HG03280 (cell line): Measurements from ENCODE around the gene SORCS2.

Source experiments
- ATAC-seq: cut with Tn5 transposase; IDR thresholded peaks from one replicate; pipeline ENCODE4 v1.9.1; 2021; ENCODE audit warnings: mild to moderate bottlenecking, moderate library complexity; ENCODE audit not compliant: unreplicated experiment

SORCS2 gene

GRCh38 chr4:7285244-7286094 lies 93.1 kb downstream of the SORCS2 start:
- no peak for ATAC-seq

DNA sequence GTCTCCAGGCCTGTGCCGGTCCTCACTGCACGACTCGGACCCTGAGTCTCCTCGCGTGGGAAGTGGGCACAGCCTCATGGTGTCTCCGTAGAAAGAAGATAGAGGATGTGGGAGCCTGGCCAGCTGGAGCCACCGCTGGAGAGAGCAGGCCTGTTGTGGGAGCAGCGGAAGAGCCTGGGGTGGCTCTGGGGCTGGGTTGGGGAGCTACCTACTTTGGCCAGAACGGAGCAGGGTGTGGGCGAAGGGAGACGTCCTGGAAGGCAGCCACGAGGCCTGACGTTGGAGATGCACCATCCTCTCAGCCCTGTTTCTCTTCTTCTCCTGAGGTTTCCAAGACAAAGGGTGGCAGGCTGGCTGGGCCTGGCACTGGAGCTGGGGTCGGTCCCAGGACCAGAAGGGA lies 93.8 kb downstream of the SORCS2 start:
- ATAC-seq = no peak

DNA sequence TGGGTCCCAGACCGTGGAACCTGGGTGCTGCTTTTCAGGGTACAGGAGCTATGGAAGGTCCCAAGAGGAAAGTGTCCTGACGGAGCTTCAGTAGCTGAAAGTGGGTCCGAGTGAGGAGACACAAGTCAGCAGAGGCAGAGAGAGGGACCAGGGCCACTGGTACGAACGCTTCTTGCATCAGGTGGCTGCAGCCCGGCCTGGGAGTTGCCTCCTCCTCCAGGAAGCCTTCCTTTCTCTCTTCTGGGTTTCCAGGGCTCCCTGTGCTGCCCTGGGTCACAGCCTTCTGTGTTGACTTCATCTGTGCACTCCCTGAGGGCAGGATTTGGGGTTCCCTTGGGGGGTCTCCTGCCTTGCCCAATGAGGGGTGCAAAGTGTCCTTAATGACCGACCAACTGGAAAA lies 94.5 kb downstream of the SORCS2 start:
- ATAC-seq = no peak

DNA sequence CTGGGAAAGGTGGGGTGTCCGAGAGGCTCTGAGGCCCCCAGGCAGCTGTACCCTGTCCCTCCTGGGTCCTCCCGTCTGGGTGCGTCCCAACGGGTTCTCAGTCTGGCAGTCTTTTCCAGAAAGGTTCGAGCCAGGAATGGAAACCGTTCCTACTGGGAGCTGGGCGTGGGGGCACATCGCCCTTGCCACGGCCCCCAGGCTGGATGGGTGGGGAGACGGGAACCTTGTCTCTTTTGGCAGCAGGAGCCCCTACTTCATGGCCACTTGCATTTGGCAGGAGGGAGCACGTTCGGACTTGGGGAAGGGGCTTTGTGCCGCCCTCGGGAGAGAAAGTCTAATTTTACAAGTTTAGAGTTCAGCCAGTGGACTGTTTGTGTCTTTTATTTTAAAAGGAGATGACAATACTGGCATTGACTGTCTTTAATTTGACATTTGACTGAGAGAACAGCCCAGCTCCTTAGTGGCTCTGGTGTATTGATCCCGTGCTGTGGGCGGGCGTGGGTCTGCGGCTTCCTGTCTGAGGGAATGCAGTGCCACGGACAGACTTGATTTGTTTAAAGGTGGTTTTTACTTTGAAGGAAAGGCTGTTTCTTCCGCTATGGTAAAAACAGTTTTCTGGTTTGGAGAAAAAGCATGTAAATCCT lies 95.1 kb downstream of the SORCS2 start:
- no peak for ATAC-seq

DNA sequence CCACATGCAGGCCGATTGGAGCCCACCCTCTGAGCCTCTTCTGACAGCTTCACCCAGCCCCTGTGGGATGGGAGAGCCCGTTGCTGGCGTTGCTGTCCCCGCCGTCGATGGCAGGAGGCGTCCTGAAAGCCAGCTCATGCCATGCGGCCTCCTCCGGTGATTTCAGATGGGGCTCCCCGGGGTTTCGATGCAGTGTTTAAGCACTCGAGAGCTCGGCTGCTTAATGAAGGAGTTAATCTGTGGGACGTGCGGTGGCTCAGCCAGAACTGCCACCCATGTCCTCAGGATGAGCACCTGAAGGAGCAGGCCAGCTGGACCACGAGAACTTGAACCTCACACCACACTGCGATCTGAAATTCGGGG lies 95.6 kb downstream of the SORCS2 start:
- no peak for ATAC-seq

DNA sequence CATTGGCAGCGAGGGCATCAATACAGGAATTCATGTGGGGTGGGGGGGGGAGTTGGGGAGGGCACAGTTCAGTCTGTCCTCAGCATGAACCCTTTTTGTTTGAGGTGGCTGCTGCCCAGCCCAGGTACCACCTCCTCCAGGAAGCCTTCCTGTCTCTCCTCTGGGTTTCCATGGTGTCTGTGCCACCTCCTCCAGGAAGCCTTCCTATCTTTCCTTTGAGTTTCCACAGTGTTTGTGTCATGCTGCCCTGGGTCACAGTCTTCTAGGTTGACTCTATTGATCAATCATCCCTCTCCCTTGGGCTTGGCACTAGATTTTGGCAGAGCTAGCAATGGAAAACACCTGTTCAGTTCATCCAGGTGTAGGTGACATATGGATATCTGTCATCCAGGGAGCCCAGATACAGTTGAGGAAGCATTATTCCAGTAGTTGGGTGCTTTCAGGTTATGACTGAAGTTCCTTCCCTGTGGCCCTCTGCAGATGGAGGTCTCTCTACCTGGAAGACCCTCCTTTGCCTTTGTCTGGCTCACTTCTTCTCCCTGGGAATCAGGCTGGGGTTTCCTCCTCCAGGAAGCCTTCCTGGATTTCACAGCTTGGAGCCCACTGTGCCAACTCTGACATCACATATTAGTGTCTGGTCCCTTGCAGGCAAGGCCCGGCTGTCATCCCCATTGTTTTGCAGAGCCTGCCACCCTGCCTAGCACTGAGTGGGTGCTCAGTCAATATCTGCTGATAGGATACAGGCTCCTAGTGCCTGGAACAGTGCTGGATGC lies 96.6 kb downstream of the SORCS2 start:
- ATAC-seq = no peak

GRCh38 chr4:7289589-7289988 lies 97.3 kb downstream of the SORCS2 start:
- no peak for ATAC-seq

- ATAC-seq = no peak
Observed at GRCh38 chr4:7291372-7292114, 99.2 kb downstream of the SORCS2 start.

- no peak for ATAC-seq
Observed at GRCh38 chr4:7293703-7294102, 101.4 kb downstream of the SORCS2 start.

GRCh38 chr4:7294176-7294756 lies 101.9 kb downstream of the SORCS2 start:
- no peak for ATAC-seq

DNA sequence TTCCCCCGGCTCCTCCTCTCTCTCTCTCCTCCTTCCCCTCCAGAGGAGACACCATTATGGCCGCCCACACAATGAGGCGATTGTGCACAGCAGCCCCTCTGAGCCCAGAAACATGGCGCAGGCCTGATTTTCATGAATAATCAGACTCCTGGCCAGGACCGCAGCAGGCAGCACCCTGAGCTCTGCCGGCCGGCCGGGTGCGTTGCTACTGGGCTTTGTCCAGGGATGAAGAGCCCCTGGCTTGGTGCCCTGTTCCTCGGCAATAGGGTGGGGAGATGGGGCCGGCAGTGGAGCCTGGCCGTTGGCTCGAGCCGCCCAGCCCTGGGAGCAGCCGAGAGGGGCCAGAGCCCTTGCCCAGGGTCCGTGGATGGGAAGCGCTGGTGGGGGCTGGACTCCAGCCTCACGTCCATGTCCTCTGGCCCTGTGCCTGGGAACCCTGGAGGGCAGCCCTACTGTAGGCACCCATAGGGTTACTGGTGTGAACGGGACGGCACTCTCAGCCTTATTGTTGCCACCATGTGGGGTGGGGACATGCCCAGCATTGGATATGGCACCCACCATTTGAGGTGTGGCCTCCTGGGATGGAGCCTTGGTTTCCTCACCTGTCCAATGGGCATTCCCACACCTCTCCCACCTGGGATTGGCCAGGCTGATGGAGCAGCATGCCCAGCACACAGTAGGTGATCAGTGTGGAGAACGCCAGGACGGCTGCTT lies 103.0 kb downstream of the SORCS2 start:
- no peak for ATAC-seq

DNA sequence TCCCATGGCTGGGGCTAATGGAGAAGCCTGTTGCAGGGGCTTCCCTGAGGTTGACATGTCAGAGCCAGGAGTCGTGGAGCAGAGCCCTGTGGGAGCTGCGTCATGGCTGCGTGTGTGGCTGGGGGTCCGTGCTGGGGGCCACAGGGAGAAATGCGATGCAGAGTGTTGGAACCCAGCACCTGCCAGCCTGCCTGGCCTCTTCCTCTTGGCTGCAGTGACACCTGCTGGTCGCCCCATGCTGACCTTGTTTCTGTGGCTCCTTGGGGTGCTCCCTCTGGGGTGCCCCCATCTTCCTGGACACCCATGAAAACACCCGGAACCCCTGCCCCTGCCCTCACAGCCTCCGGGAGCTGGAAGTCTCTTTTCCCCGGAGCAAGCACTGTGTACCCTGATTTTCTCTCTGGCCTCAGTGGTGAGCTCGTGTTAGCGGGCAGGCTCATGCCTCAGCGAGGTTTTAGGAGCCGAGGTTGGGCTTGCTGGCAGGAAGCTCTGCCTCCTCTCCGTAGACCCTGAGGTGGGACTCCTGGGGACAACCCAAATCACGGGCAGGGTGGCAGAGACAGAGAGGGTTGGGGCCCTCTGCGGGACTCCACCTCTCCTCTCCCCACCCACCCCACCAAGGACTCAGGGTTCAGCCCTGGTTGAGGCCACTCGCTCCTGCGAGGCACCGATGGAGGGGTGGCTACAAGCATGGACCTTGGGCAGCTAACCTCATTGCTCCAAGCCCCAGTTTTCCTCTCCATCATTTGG lies 103.7 kb downstream of the SORCS2 start:
- ATAC-seq = no peak

DNA sequence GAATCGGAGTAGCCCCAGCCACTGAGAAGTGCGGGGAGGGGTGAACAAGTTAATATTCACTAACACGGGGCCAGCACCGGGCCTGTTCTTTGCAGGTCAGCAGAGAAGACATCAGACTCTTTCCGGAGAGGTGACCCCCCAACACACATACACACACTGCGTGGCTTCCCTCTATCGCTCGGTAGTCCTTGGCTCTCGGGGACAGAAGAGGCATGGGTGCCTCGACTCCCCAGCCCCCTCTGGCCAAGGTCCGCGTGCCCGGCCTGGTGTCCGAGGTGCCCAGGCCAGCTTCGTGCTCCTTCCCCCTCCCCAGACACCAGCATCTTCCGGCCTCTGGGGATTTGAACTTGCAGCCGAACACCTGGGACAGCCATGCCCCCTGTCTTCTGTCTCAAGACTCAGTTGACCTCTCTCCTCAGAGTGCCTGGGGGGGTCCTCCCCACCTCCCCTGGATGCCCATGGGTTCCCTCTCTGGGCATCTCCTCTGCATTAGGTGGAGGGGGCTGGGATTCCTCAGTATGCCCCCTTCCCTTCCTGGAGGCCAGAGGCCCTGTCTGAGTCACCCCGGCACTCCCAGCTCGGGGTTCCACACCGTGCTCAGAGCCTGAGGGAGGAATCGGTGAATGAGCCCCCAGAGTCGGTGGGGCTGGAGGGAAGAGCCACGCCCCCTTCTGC lies 104.5 kb downstream of the SORCS2 start:
- ATAC-seq = no peak

DNA sequence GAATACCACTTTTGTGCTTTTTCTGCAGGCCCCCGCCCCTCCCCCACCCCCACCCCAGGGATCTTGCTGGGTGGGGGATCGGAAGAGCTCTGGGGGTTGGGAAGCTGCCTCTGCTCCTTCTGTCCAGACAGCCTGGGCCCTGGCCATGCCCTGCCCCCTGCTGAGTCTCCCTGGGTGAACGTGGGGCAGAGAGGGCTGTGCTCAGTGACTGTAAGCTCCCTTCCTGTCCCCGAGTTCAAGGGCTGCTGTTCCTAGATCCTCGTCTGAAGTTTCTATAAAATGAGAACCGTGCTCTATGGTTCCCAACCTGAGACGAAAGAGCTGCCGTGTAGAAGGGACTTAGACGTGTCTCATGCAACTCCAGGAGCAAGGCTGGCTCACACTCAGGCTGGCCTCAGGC lies 105.0 kb downstream of the SORCS2 start:
- no peak for ATAC-seq

DNA sequence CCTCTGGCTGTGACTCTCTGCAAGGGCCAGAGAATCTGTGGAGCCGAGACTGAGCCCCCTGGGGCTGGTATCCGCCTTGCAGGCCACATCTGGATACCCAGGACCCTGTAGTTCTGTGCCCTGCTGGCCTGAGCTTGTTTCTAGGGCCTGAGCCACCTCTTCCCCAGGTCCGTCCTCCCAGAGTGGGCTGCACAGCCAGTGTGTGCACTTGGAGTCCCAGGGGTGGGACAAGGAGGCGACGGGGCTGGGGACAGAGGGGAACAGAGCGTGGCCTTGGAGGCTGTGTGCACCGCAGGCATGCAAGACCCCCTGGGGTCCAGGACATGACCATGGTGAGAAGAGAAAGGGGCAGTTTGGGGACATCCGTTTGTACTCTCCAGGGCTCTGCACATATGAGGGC lies 105.5 kb downstream of the SORCS2 start:
- no peak for ATAC-seq

DNA sequence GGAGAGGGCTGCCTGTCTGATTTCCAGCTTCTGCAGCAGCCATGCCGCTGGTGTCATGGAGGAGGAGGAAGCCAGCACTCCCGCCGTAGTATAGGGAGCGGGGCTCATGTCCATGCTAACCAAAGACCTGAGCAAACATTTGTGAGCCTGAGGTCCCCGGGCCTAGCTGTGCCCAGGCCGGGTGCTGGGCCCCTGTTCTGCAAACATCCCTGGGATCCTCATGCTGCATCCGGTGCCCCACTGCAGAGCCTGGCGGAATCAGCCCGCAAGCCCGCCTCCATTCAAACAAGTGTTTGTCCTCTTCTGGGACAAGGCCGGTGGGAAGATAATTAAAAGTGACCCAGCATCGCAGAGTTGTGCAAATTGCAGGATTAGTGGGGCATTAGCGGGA lies 106.3 kb downstream of the SORCS2 start:
- no peak for ATAC-seq

- ATAC-seq = no peak
Observed at GRCh38 chr4:7299010-7299907, 106.9 kb downstream of the SORCS2 start.
